Left ventricle myocardium inferior (tissue), 1 donor: ENCODE data around the gene CYP2B6. TPM values are rescaled to one million over a fixed set of nuclear protein-coding genes. Genes with fewer than 3 reads are reported as not detected.
"Not testable (repeated sequence)": the region's sequence is repeated elsewhere in the genome, so short reads cannot be mapped to it uniquely, and the experiment has no call there.

Source experiments
- DNase-seq: peaks from one replicate; pipeline ENCODE4 v3.0.0-alpha.2; 2020
- H3K27ac ChIP-seq: fragments of 200-600 bp; replicated peaks from 2 replicates; pipeline ENCODE4 v1.8.0; 2021
- H3K27me3 ChIP-seq: fragments of 200-600 bp; 2 replicates; pipeline ENCODE4 v1.8.0; 2021; ENCODE audit warnings: low read depth
- H3K36me3 ChIP-seq: fragments of 200-600 bp; 2 replicates; pipeline ENCODE4 v1.8.0; 2021
- H3K4me1 ChIP-seq: fragments of 200-600 bp; 2 replicates; pipeline ENCODE4 v1.8.0; 2021
- H3K4me3 ChIP-seq: fragments of 200-600 bp; 2 replicates; pipeline ENCODE4 v1.8.0; 2021; ENCODE audit warnings: mild to moderate bottlenecking, moderate library complexity
- H3K9me3 ChIP-seq: fragments of 200-600 bp; replicated peaks from 2 replicates; pipeline ENCODE4 v1.8.0; 2021
- intact Hi-C: fragments of 100-400 bp; cut with micrococcal nuclease; formaldehyde crosslinking; loops from one replicate; pipeline ENCODE4 v1.11.0; 2022
- total RNA-seq: library from RNA; stranded (reverse); fragmentation: NEBNext Ultra II Directional; extraction: Animal tissue kit (Norgen Biotek cat#: 25700); gene quantifications from one replicate; pipeline ENCODE4 v1.2.1, GENCODE V29; 2021
- TF ChIP-seq, protein P1 (sequence below): fragments of 200-600 bp; IDR thresholded peaks from 2 replicates; pipeline ENCODE4 v1.8.0; 2021; ENCODE audit warnings: antibody characterized with exemption, mild to moderate bottlenecking, borderline replicate concordance
- donor health status: DM: no; HTN: yes; CAD: no; lungs with severe emphysema.

CYP2B6 gene
- total RNA-seq, 1 donor from 2014 or later: not detected

DNA sequence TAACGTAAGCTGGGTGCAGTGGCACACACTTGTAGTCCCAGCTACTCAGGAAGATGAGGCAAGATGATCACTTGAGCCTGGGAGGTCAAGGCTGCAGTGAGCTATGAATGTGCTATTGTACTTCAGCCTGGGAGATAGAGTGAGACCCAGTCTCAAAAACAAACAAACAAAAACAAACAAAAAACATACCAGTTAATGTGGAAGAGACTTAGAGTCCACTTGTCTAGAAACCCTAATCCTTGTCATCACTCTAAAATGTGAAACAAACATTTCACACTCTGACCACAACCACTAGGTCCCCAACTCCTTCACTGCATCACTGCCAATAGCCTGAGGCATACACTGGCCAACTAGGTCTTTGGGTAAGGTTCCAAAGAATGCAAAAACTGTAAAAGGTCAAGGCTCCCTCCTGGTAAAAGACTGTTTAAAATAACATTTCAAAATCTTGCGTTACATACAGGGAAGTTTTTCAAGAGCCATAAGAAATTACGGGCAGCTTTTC is 28.6 kb upstream of the CYP2B6 start:
- Histone ChIP-seq H3K27ac (no peak overlapping the region), H3K4me3 (no peak overlapping the region), H3K9me3 (no peaks in the 10 kb centered on the region), H3K27me3 (peaks cover 57% of the 10 kb centered on the region), H3K36me3 (no peaks in the 10 kb centered on the region), H3K4me1 (no peaks in the 10 kb centered on the region)
- no peak for DNase-seq
- intact Hi-C loops: no loop called here
- TF ChIP-seq, protein P1, sequence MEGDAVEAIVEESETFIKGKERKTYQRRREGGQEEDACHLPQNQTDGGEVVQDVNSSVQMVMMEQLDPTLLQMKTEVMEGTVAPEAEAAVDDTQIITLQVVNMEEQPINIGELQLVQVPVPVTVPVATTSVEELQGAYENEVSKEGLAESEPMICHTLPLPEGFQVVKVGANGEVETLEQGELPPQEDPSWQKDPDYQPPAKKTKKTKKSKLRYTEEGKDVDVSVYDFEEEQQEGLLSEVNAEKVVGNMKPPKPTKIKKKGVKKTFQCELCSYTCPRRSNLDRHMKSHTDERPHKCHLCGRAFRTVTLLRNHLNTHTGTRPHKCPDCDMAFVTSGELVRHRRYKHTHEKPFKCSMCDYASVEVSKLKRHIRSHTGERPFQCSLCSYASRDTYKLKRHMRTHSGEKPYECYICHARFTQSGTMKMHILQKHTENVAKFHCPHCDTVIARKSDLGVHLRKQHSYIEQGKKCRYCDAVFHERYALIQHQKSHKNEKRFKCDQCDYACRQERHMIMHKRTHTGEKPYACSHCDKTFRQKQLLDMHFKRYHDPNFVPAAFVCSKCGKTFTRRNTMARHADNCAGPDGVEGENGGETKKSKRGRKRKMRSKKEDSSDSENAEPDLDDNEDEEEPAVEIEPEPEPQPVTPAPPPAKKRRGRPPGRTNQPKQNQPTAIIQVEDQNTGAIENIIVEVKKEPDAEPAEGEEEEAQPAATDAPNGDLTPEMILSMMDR: no peak

DNA sequence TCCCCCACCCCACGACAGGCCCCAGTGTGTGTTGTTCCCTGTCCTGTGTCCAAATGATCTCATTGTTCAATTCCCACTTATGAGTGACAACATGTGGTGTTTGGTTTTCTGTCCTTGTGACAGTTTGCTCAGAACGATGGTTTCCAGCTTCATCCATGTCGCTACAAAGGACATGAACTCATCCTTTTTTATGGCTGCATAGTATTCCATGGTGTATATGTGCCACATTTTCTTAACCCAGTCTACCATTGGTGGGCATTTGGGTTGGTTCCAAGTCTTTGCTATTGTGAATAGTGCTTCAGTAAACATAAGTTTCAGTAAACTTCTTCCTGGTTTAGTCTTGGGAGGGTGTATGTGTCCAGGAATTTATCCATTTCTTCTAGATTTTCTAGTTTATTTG is 26.7 kb upstream of the CYP2B6 start:
- H3K27me3 ChIP-seq: peaks cover 44% of the 10 kb centered on the region
- not testable (repeated sequence) for H3K4me3 ChIP-seq, H3K4me1 ChIP-seq

DNA sequence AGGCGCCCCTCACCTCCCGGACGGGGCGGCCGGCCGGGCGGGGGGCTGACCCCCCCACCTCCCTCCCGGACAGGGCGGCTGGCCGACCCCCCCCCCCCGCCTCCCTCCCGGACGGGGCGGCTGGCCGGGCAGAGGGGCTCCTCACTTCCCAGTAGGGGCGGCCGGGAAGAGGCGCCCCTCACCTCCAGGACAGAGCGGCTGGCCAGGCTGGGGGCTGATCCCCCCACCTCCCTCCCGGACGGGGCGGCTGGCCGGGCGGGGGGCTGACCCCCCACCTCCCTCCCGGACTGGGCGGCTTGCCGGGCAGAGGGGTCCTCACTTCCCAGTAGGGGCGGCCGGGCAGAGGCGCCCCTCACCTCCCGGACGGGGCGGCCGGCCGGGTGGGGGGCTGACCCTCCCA is 25.7 kb upstream of the CYP2B6 start:
- H3K4me1 ChIP-seq, H3K9me3 ChIP-seq, intact Hi-C loops, H3K27ac ChIP-seq, H3K36me3 ChIP-seq, H3K4me3 ChIP-seq, DNase-seq: not testable (repeated sequence)
- H3K27me3 ChIP-seq: peaks cover 35% of the 10 kb centered on the region

More for the DNA sequence above, 26.7 kb upstream of the CYP2B6 start:
- H3K36me3 ChIP-seq, intact Hi-C loops, DNase-seq, H3K27ac ChIP-seq, H3K9me3 ChIP-seq: not testable (repeated sequence)

DNA sequence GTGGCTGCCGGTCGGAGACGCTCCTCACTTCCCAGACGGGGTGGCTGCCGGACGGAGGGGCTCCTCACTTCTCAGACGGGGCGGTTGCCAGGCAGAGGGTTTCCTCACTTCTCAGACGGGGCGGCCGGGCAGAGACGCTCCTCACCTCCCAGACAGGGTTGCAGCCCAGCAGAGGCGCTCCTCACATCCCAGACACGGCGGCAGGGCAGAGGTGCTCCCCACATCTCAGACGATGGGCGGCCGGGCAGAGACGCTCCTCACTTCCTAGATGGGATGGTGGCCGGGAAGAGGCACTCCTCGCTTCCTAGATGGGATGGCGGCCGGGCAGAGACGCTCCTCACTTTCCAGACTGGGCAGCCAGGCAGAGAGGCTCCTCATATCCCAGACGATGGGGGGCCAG is 24.5 kb upstream of the CYP2B6 start:
- H3K4me3 ChIP-seq, H3K27ac ChIP-seq, intact Hi-C loops, H3K9me3 ChIP-seq, DNase-seq, H3K36me3 ChIP-seq, H3K4me1 ChIP-seq: not testable (repeated sequence)
- peaks cover 35% of the 10 kb centered on the region for H3K27me3 ChIP-seq

- H3K27ac ChIP-seq, H3K36me3 ChIP-seq, H3K9me3 ChIP-seq, H3K4me3 ChIP-seq, H3K4me1 ChIP-seq, DNase-seq, intact Hi-C loops: not testable (repeated sequence)
- peaks cover 34% of the 10 kb centered on the region for H3K27me3 ChIP-seq
Observed at GRCh38 chr19:40968065-40968464, 23.0 kb upstream of the CYP2B6 start.

DNA sequence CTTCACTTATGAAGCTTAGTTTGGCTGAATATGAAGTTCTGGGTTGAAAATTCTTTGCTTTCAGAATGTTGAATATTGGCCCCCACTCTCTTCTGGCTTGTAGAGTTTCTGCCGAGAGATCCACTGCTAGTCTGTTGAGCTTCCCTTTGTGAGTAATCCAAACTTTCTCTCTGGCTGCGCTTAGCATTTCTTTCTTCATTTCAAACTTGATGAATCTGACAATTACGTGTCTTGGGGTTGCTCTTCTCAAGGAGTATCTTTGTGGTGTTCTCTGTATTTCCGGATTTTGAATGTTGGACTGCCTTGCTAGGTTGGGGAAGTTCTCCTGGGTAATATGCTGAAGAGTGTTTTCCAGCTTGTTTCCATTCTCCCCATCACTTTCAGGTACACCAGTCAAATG is 21.4 kb upstream of the CYP2B6 start:
- not testable (repeated sequence) for H3K36me3 ChIP-seq, H3K9me3 ChIP-seq, DNase-seq, H3K4me1 ChIP-seq, H3K4me3 ChIP-seq, H3K27ac ChIP-seq
- intact Hi-C loops: loop anchor here (5.0 kb wide), 1 partner anchor 173 kb away; no protein-coding TSS in a partner anchor
- H3K27me3 ChIP-seq: peaks cover 37% of the 10 kb centered on the region

DNA sequence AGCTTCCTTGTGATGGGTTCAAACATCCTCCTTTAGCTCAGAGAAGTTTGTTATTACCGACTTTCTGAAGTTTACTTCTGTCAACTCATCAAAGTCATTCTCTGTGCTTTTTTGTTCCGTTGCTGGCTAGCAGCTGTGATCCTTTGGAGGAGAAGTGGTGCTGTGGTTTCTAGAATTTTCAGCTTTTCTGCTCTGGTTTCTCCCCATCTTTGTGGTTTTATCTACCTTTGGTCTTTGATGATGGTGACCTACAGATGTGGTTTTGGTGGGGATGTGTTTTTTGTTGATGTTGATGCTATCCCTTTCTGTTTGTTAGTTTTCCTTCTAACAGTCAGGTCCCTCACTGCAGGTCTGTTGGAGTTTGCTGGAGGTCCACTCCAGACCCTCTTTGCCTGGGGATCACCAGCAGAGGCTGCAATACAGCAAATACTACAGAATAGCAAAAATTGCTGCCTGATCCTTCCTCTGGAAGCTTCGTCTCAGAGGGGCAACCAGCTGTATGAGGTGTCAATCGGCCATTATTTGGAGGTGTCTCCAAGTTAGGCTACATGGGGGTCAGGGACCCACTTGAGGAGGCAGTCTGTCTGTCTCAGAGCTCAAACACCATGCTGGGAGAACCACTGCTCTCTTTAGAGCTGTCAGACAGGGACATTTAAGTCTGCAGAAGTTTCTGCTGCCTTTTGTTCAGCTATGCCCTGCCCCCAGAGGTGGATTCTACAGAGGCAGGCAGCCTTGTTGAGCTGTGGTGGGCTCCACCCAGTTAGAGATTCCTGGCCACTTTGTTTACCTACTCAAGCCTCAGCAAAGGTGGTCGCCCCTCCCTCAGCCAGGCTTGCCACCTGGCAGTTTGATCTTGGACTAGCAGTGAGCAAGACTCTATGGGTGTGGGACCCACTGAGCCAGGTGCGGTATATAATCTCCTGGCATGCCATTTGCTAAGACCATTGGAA is 20.4 kb upstream of the CYP2B6 start:
- peaks cover 46% of the 10 kb centered on the region for H3K27me3 ChIP-seq
- not testable (repeated sequence) for H3K36me3 ChIP-seq, H3K4me1 ChIP-seq, H3K4me3 ChIP-seq, H3K27ac ChIP-seq, H3K9me3 ChIP-seq, DNase-seq
- intact Hi-C loops: loop anchor here (5.0 kb wide), 1 partner anchor 172 kb away; no protein-coding TSS in a partner anchor

DNA sequence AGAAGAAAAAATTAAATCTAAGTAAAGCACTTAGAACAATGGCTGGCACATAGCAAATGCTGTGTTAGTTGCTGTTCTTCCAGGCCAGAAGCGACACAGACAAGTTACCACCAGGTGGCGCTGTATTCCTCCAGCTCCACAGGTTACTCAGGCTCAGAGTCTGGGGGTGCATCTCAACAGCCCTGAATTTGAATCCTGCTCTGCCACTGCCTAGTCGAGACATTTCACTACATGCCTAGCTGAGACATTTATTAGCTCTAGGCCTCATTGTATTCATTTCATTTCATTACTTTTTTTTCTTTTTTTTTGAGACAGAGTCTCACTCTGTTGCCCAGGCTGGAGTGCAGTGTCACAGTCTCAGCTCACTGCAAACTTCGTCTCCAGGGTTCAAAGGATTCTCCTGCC is 16.4 kb upstream of the CYP2B6 start:
- H3K4me3 ChIP-seq: no peak overlapping the region
- H3K27ac ChIP-seq: no peak overlapping the region
- intact Hi-C loops: loop anchor here (5.0 kb wide), 1 partner anchor 168 kb away; no protein-coding TSS in a partner anchor
- peaks cover 78% of the 10 kb centered on the region for H3K27me3 ChIP-seq
- TF ChIP-seq, protein P1: peak; percentile 92
- no peaks in the 10 kb centered on the region for H3K36me3 ChIP-seq
- H3K4me1 ChIP-seq: no peaks in the 10 kb centered on the region
- peak; percentile 51 for DNase-seq
- H3K9me3 ChIP-seq: no peaks in the 10 kb centered on the region
